ENCODE data around the gene PIGA. TPM values are rescaled to one million over a fixed set of nuclear protein-coding genes. Genes with fewer than 3 reads are reported as not detected.
A peak's percentile ranks its signal among the peaks of the same experiment; 100 is the strongest.

Gene PIGA
- total RNA-seq, 1 donor from 2014 or later, result 10.3 TPM

DNA sequence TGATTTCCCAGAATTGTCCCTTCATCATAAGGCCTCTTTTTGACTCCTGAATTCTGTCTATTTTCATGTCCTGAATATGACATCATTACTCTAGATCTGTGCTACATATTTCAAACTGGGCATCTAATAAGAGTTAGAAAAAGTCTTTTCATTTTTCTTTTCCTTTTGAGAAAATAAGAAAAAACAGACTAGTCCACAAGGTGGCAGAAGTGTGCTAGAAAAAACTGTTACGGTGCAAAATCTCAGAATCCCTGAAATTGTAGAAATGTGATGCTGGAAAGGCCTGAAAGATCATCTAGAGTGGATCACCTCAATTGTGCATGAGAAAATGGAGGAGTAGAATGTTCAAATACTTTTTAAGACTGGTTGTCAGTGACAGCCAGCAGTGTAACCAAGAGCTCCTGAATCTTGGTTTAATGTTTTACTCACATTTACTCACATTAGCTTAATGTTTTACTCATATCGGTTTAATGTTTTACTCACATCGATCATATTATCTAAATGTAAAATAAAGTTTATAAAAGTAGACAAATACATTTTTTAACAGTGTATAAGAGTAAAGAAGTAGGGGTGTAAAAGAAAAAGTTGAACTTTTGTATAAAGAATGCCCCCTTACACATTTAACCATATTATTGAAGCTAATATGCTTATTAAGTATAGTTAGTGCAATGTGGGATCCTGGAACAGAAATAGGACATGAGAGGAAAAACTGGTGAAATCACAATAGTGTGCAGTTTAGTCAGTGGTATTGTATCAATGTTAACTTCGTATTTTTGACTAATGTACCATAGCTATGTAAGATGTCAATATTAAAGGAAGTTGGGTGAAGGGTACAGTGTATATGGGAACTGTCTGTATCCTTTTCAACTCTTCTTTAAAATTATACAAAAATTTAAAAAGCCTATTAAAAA lies 35.1 kb downstream of the PIGA start:
- no peak overlapping the region for H3K27ac Mint-ChIP-seq (ENCODE audit: unreplicated experiment)
- peaks cover 3% of the 10 kb centered on the region for H3K27me3 Mint-ChIP-seq (ENCODE audit: unreplicated experiment)
- TF ChIP-seq, protein P1, sequence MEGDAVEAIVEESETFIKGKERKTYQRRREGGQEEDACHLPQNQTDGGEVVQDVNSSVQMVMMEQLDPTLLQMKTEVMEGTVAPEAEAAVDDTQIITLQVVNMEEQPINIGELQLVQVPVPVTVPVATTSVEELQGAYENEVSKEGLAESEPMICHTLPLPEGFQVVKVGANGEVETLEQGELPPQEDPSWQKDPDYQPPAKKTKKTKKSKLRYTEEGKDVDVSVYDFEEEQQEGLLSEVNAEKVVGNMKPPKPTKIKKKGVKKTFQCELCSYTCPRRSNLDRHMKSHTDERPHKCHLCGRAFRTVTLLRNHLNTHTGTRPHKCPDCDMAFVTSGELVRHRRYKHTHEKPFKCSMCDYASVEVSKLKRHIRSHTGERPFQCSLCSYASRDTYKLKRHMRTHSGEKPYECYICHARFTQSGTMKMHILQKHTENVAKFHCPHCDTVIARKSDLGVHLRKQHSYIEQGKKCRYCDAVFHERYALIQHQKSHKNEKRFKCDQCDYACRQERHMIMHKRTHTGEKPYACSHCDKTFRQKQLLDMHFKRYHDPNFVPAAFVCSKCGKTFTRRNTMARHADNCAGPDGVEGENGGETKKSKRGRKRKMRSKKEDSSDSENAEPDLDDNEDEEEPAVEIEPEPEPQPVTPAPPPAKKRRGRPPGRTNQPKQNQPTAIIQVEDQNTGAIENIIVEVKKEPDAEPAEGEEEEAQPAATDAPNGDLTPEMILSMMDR (IDR thresholded peaks at IDR 0.05), result peak; percentile 62
- H3K4me3 Mint-ChIP-seq (ENCODE audit: unreplicated experiment), result no peak overlapping the region
- H3K36me3 Mint-ChIP-seq (ENCODE audit: unreplicated experiment), result no peaks in the 10 kb centered on the region
- no peaks in the 10 kb centered on the region for H3K4me1 Mint-ChIP-seq (ENCODE audit: unreplicated experiment)
- no peak for DNase-seq (ENCODE audit: extremely low spot score, unreplicated experiment)
- no peaks in the 10 kb centered on the region for H3K9me3 Mint-ChIP-seq (ENCODE audit: unreplicated experiment)

DNA sequence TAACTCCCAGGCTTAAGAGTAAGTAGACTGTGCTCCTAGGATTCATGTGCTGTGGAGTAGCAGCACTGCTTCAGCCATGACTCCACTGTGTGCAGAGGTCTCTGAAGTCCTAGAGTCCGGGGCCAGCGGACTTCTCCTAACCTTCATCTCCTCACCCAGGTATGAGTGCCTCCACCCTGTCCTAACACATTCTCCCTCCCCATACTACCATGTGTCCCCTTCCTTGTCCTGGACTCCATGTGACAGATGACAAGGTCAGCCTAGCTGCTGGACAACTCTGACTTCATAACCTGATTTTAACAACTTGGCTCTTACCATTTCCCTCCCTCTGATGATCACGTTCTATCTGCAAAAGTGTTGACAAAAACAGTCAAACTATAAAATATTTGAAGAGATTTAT lies 36.5 kb downstream of the PIGA start:
- H3K36me3 Mint-ChIP-seq (ENCODE audit: unreplicated experiment), result no peaks in the 10 kb centered on the region
- no peaks in the 10 kb centered on the region for H3K9me3 Mint-ChIP-seq (ENCODE audit: unreplicated experiment)
- H3K4me1 Mint-ChIP-seq (ENCODE audit: unreplicated experiment), result no peaks in the 10 kb centered on the region
- TF ChIP-seq, protein P1 (IDR thresholded peaks at IDR 0.05), result no peak
- DNase-seq (ENCODE audit: extremely low spot score, unreplicated experiment), result no peak
- no peak overlapping the region for H3K27ac Mint-ChIP-seq (ENCODE audit: unreplicated experiment)
- H3K4me3 Mint-ChIP-seq (ENCODE audit: unreplicated experiment), result no peak overlapping the region
- no peaks in the 10 kb centered on the region for H3K27me3 Mint-ChIP-seq (ENCODE audit: unreplicated experiment)

- Mint-ChIP-seq H3K27ac (ENCODE audit: unreplicated experiment) (no peak overlapping the region), H3K27me3 (ENCODE audit: unreplicated experiment) (no peaks in the 10 kb centered on the region), H3K4me1 (ENCODE audit: unreplicated experiment) (no peaks in the 10 kb centered on the region), H3K4me3 (ENCODE audit: unreplicated experiment) (no peak overlapping the region), H3K9me3 (ENCODE audit: unreplicated experiment) (no peaks in the 10 kb centered on the region), H3K36me3 (ENCODE audit: unreplicated experiment) (no peaks in the 10 kb centered on the region)
- no peak for DNase-seq (ENCODE audit: extremely low spot score, unreplicated experiment)
- TF ChIP-seq, protein P1 (IDR thresholded peaks at IDR 0.05), result no peak
These were observed 37.1 kb downstream of the PIGA start for GRCh38 chrX:15298201-15298600.

GRCh38 chrX:15293451-15293850 lies 41.9 kb downstream of the PIGA start:
- Mint-ChIP-seq H3K36me3 (ENCODE audit: unreplicated experiment) (no peaks in the 10 kb centered on the region), H3K4me3 (ENCODE audit: unreplicated experiment) (no peak overlapping the region), H3K9me3 (ENCODE audit: unreplicated experiment) (no peaks in the 10 kb centered on the region), H3K27ac (ENCODE audit: unreplicated experiment) (no peak overlapping the region), H3K4me1 (ENCODE audit: unreplicated experiment) (no peaks in the 10 kb centered on the region), H3K27me3 (ENCODE audit: unreplicated experiment) (no peaks in the 10 kb centered on the region)
- TF ChIP-seq, protein P1 (IDR thresholded peaks at IDR 0.05), result no peak
- no peak for DNase-seq (ENCODE audit: extremely low spot score, unreplicated experiment)

DNA sequence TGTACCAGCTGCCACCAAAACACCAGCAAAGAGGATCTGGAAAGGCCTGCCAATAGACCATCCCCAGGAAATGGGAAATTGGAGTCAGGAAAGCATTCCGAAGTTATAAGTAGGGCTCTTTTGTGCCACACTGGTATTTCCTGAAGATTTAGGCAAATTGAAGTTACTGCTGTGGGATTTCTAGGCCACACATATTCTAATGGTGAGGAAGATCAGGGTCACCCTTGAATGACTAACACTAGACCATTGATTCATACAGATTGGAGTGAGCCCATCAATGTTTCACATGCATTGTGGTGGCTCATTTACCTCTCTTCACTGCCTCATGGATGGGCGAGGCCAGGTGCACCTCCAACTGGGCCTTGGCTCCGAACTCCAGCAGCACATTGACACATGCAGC lies 42.5 kb downstream of the PIGA start:
- DNase-seq (ENCODE audit: extremely low spot score, unreplicated experiment), result no peak
- no peak overlapping the region for H3K27ac Mint-ChIP-seq (ENCODE audit: unreplicated experiment)
- H3K27me3 Mint-ChIP-seq (ENCODE audit: unreplicated experiment), result no peaks in the 10 kb centered on the region
- H3K4me3 Mint-ChIP-seq (ENCODE audit: unreplicated experiment), result no peak overlapping the region
- no peaks in the 10 kb centered on the region for H3K9me3 Mint-ChIP-seq (ENCODE audit: unreplicated experiment)
- TF ChIP-seq, protein P1 (IDR thresholded peaks at IDR 0.05), result no peak
- no peaks in the 10 kb centered on the region for H3K36me3 Mint-ChIP-seq (ENCODE audit: unreplicated experiment)
- H3K4me1 Mint-ChIP-seq (ENCODE audit: unreplicated experiment), result no peaks in the 10 kb centered on the region

Data from osteocyte (in vitro differentiated cells).